ENCODE results near the gene GET4.
"Not testable (repeated sequence)": the region's sequence is repeated elsewhere in the genome, so short reads cannot be mapped to it uniquely, and the experiment has no call there.

Gene GET4

GRCh38 chr7:926061-927030 is 50.0 kb downstream of the GET4 start:
- no peak for FAIRE-seq
- no peak for DNase-seq (ENCODE audit: low spot score)

- DNase-seq (ENCODE audit: low spot score) (no peak), FAIRE-seq (peak; percentile 42)
These were observed 50.8 kb downstream of the GET4 start for GRCh38 chr7:927031-927671.

GRCh38 chr7:929311-929711 is 53.0 kb downstream of the GET4 start:
- DNase-seq (ENCODE audit: low spot score) (no peak), FAIRE-seq (no peak)

GRCh38 chr7:930975-931758 is 54.8 kb downstream of the GET4 start:
- FAIRE-seq: peak; percentile 42
- DNase-seq (ENCODE audit: low spot score): no peak

- DNase-seq (ENCODE audit: low spot score) (no peak), FAIRE-seq (peak; percentile 42)
These were observed 55.7 kb downstream of the GET4 start for GRCh38 chr7:931871-932650.

- no peak for DNase-seq (ENCODE audit: low spot score)
- no peak for FAIRE-seq
These were observed 56.3 kb downstream of the GET4 start for GRCh38 chr7:932651-932975.

GRCh38 chr7:934469-935163 is 58.3 kb downstream of the GET4 start:
- DNase-seq (ENCODE audit: low spot score) (no peak), FAIRE-seq (no peak)

GRCh38 chr7:935164-935873 is 59.0 kb downstream of the GET4 start:
- no peak for DNase-seq (ENCODE audit: low spot score)
- FAIRE-seq: no peak

GRCh38 chr7:935874-936385 is 59.6 kb downstream of the GET4 start:
- FAIRE-seq: peak; percentile 40

GRCh38 chr7:936386-937054 is 60.2 kb downstream of the GET4 start:
- peak; percentile 84 for DNase-seq (ENCODE audit: low spot score)

More at GRCh38 chr7:935874-936385, 59.6 kb downstream of the GET4 start:
- DNase-seq (ENCODE audit: low spot score): no peak

GRCh38 chr7:937856-938484 is 61.6 kb downstream of the GET4 start:
- FAIRE-seq (no peak), DNase-seq (ENCODE audit: low spot score) (no peak)

More at GRCh38 chr7:936386-937054, 60.2 kb downstream of the GET4 start:
- FAIRE-seq: no peak

GRCh38 chr7:938546-939185 is 62.3 kb downstream of the GET4 start:
- FAIRE-seq: no peak

GRCh38 chr7:939843-940242 is 63.5 kb downstream of the GET4 start:
- DNase-seq (ENCODE audit: low spot score) (no peak), FAIRE-seq (peak; percentile 48)

More at GRCh38 chr7:938546-939185, 62.3 kb downstream of the GET4 start:
- DNase-seq (ENCODE audit: low spot score): no peak

GRCh38 chr7:940599-941408 is 64.5 kb downstream of the GET4 start:
- no peak for DNase-seq (ENCODE audit: low spot score)

GRCh38 chr7:943793-944192 is 67.4 kb downstream of the GET4 start:
- DNase-seq (ENCODE audit: low spot score); FAIRE-seq: not testable (repeated sequence)

More at GRCh38 chr7:940599-941408, 64.5 kb downstream of the GET4 start:
- no peak for FAIRE-seq

GRCh38 chr7:944744-945143 is 68.4 kb downstream of the GET4 start:
- DNase-seq (ENCODE audit: low spot score): no peak
- no peak for FAIRE-seq

- FAIRE-seq (no peak), DNase-seq (ENCODE audit: low spot score) (no peak)
These were observed 68.8 kb downstream of the GET4 start for GRCh38 chr7:945147-945555.
